ENCODE data around the gene STK38L. TPM values are rescaled to one million over a fixed set of nuclear protein-coding genes. Genes with fewer than 3 reads are reported as not detected.

The STK38L gene
- total RNA-seq, 4 donors from 2014 or later = 64.6 to 102 (median 82.4) TPM

- H3K4me3 ChIP-seq = no peak overlapping the region
- TF ChIP-seq POLR2A (IDR thresholded peaks at IDR 0.05; ENCODE audit: low read depth) = no peak
- no peak for TF ChIP-seq CTCF (IDR thresholded peaks at IDR 0.05)
- TF ChIP-seq POLR2AphosphoS5 (IDR thresholded peaks at IDR 0.05) = no peak
- TF ChIP-seq EP300 (IDR thresholded peaks at IDR 0.05) = no peak
- peak overlapping the region in 3 of 4 donors; percentile 12 to 58 (median 40) for H3K27ac ChIP-seq (replicated peaks in 1 of 4)
- no peak for DNase-seq (ENCODE audit: extremely low spot score)
- H3K27me3 ChIP-seq = no peaks in the 10 kb centered on the region
- no peaks in the 10 kb centered on the region for H3K9me3 ChIP-seq
- WGBS = 21% methylated on average over 1 of the region's 1 CpG
- intact Hi-C loops (cut with DNase I) = no loop called here
- peaks cover 49 to 89% (median 78%) of the 10 kb centered on the region in 4 donors for H3K4me1 ChIP-seq
- H3K36me3 ChIP-seq = no peaks in the 10 kb centered on the region
These were observed 47.8 kb downstream of the STK38L start for GRCh38 chr12:27291862-27292261.

GRCh38 chr12:27292718-27293117 lies 48.6 kb downstream of the STK38L start:
- H3K9me3 ChIP-seq = no peaks in the 10 kb centered on the region
- 85% methylated on average over 2 of the region's 2 CpGs for WGBS
- intact Hi-C loops (cut with DNase I) = no loop called here
- H3K27ac ChIP-seq (replicated peaks in 1 of 4) = peak overlapping the region; percentile 2 to 58 (median 32)
- H3K36me3 ChIP-seq = peaks cover 0 to 3% (median 2%) of the 10 kb centered on the region in 4 donors
- peaks cover 49 to 94% (median 84%) of the 10 kb centered on the region in 4 donors for H3K4me1 ChIP-seq
- H3K27me3 ChIP-seq = no peaks in the 10 kb centered on the region
- H3K4me3 ChIP-seq = no peak overlapping the region
- no peak for DNase-seq (ENCODE audit: extremely low spot score)
- TF ChIP-seq POLR2AphosphoS5 (IDR thresholded peaks at IDR 0.05) = no peak
- TF ChIP-seq CTCF (IDR thresholded peaks at IDR 0.05) = no peak
- TF ChIP-seq POLR2A (IDR thresholded peaks at IDR 0.05; ENCODE audit: low read depth) = no peak
- TF ChIP-seq EP300 (IDR thresholded peaks at IDR 0.05) = no peak

- no peak for TF ChIP-seq EP300 (IDR thresholded peaks at IDR 0.05)
- no peak for TF ChIP-seq POLR2A (IDR thresholded peaks at IDR 0.05; ENCODE audit: low read depth)
- no peak for TF ChIP-seq POLR2AphosphoS5 (IDR thresholded peaks at IDR 0.05)
- no peak for TF ChIP-seq CTCF (IDR thresholded peaks at IDR 0.05)
- 63% methylated on average over 3 of the region's 3 CpGs for WGBS
- no peaks in the 10 kb centered on the region for H3K27me3 ChIP-seq
- no peak for DNase-seq (ENCODE audit: extremely low spot score)
- no peak overlapping the region for H3K4me3 ChIP-seq
- H3K9me3 ChIP-seq = no peaks in the 10 kb centered on the region
- intact Hi-C loops (cut with DNase I) = no loop called here
- H3K27ac ChIP-seq (replicated peaks in 1 of 4) = peak overlapping the region; percentile 2 to 58 (median 32)
- H3K36me3 ChIP-seq = peaks cover 0 to 9% (median 9%) of the 10 kb centered on the region in 4 donors
- peaks cover 49 to 95% (median 88%) of the 10 kb centered on the region in 4 donors for H3K4me1 ChIP-seq
These were observed 49.4 kb downstream of the STK38L start for GRCh38 chr12:27293463-27293862.

DNA sequence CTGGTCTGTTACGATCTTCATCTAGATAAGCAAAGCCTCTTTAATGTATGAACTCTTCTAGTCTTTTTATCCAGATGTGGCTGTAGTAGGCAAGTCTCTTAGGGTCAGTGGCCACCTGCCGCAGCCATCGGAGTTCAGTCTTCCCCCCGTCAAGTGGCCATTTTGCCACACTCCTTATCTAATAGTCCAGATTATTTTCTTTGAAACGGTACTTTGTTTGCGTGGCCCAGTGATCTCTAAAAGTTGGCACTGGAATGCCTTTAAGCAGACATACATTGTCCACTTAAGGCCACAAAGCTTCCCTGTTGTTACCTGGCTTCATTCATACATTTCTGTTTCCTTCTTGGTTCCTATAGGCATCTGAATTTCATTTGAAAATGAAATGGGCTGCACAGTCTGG lies 52.6 kb downstream of the STK38L start:
- intact Hi-C loops (cut with DNase I) = no loop called here
- peak overlapping the region in 1 of 4 donors; percentile 20 for H3K27ac ChIP-seq (replicated peaks in 1 of 4)
- H3K4me1 ChIP-seq = peaks cover 29 to 87% (median 73%) of the 10 kb centered on the region in 4 donors
- no peaks in the 10 kb centered on the region for H3K27me3 ChIP-seq
- H3K9me3 ChIP-seq = no peaks in the 10 kb centered on the region
- no peak for DNase-seq (ENCODE audit: extremely low spot score)
- H3K4me3 ChIP-seq = no peak overlapping the region
- TF ChIP-seq POLR2AphosphoS5 (IDR thresholded peaks at IDR 0.05) (no peak), EP300 (IDR thresholded peaks at IDR 0.05) (no peak), CTCF (IDR thresholded peaks at IDR 0.05) (no peak), POLR2A (IDR thresholded peaks at IDR 0.05; ENCODE audit: low read depth) (no peak)
- H3K36me3 ChIP-seq = peaks cover 4 to 28% (median 14%) of the 10 kb centered on the region in 4 donors
- whole genome bisulfite sequencing = 93% methylated on average over 6 of the region's 6 CpGs

DNA sequence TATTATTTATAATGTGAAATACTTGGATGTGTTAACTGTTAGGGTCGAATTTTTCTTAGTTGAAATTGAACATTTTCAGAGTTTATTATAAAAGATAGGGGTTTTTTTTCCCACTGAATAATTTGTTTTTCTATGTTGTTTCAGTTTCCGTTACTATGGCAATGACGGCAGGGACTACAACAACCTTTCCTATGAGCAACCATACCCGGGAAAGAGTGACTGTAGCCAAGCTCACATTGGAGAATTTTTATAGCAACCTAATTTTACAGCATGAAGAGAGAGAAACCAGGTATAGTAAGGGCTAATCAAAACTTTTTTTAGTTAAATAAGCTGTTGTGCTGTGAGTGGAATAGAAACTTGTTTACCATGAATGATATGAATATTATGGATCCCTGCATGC lies 53.5 kb downstream of the STK38L start:
- TF ChIP-seq EP300 (IDR thresholded peaks at IDR 0.05) (no peak), POLR2AphosphoS5 (IDR thresholded peaks at IDR 0.05) (no peak), POLR2A (IDR thresholded peaks at IDR 0.05; ENCODE audit: low read depth) (no peak), CTCF (IDR thresholded peaks at IDR 0.05) (no peak)
- Histone ChIP-seq H3K27ac (replicated peaks in 1 of 4) (peak overlapping the region in 1 of 4 donors; percentile 13), H3K36me3 (peaks cover 4 to 36% (median 16%) of the 10 kb centered on the region in 4 donors), H3K9me3 (no peaks in the 10 kb centered on the region), H3K27me3 (no peaks in the 10 kb centered on the region), H3K4me1 (peaks cover 29 to 81% (median 73%) of the 10 kb centered on the region in 4 donors), H3K4me3 (no peak overlapping the region)
- no peak for DNase-seq (ENCODE audit: extremely low spot score)
- intact Hi-C loops (cut with DNase I) = no loop called here
- 70% methylated on average over 4 of the region's 4 CpGs for WGBS

Measured in esophagus muscularis mucosa (tissue), 4 donors.